GM18909 (cell line): ENCODE data around the gene MYOD1.
A peak's percentile ranks its signal among the peaks of the same experiment; 100 is the strongest.

Source experiments
- ATAC-seq: cut with Tn5 transposase; IDR thresholded peaks from one replicate; pipeline ENCODE4 v1.9.1; 2021; ENCODE audit warnings: mild to moderate bottlenecking; ENCODE audit not compliant: unreplicated experiment, poor library complexity

The MYOD1 gene

DNA sequence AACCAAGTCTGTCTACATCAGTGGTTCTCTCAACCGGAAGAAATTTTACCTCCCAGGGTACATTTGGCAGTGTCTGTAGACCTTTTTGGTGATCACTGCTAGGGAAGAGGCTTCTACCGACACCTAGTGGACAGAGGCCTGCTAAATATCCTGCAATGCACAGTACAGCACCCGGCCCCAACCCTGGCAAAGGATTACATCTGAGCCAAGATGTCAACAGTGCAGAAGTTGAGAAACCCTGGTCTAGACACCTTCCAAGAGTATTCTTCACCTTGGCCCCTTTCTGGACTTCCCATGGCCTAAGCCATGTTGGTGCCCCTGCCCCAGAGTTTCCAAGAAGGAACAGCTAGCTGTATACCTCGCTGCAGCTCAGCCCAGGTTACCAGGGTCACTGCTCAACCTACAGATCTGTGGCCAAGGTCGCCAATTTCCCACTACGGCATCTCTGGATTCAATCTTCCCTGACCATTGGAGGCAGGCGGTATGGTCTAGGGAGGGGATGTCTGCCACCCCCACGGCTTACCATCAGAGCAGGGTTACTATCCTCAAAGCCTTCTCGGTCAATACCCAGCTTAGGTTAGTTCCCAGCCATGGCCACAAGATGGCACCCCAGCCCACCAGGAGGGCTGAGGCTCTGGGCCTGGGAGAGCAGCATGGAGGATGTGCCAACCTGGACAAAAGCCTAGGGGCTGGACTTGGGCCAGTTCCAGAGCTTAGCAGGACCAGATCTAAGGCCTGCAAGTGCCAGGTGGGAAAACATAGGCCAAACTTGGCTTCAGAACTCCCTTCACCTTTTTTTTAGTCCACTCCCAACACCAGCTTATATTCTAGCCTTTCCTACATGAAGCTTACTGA lies 11.5 kb downstream of the MYOD1 start:
- peak; percentile 83 for ATAC-seq

DNA sequence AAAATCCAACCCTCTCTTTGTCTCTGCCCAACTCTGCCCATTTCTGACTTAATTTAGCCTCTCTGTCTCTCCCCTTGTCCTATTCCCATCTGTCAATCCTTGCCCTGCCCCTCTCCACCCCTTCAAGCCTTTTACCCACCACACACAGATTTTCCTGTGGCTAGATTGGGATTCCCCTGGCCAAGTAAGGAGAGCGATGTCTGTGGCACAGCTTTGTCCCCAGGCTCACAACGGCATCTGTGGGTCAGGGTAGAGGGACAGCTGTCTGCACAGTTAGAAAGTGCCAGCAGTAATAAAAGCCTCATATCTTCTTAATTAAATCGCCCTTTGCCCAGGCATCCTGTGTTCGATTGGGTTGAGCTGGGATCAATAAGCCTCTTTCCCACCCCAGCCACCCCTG lies 13.9 kb downstream of the MYOD1 start:
- no peak for ATAC-seq

- no peak for ATAC-seq
These were observed 15.1 kb downstream of the MYOD1 start, which contains the start of gene KCNC1 for GRCh38 chr11:17734418-17734911. Gene KCNC1, plus strand, starts transcription at chr11:17734781. Its CDS starts 1,222 bp downstream, at chr11:17736003.

DNA sequence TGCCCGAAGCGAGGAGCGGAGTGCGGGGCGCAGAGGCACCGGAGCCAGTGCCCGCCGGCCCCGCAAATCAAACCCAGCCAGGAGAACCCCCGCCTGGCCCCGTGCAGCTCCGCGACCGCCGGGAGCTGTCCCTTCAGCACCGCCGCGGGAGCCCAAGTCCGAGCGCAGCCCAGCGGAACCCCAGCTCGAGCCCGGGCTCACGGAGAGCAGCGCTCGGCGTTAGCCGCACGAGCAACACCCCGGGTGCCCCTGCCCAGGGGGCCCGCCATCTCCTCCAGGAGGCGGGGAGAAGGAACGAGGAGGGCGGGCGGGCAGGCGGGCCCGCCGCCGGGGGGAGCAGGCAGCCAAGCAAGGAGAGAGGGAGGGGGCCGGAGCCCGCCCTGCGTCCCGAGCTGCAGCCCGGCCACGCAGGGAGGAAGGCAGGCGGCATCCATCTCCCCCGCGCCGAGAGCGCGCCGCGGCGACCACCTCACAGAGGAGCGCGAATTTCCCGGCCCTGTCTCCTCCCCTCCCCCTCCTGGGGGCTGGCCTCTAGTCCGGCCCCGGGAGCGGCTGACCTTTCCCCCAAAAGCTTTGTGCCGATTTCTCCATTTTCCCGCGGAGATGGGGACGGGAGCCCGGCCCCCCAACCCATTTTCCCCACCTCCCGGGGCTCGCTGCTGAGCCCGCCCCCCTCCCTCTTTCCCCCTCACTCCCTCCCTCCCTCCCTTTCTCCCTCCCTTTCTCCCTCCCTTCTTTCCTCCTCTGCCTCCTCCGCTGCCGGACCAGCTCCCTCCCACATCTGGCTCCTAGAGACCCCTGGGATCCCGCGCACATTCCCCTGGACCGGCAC lies 15.8 kb downstream of the MYOD1 start:
- no peak for ATAC-seq

GRCh38 chr11:17735818-17736578 lies 16.6 kb downstream of the MYOD1 start:
- ATAC-seq = no peak

GRCh38 chr11:17736579-17736893 lies 17.2 kb downstream of the MYOD1 start:
- no peak for ATAC-seq

DNA sequence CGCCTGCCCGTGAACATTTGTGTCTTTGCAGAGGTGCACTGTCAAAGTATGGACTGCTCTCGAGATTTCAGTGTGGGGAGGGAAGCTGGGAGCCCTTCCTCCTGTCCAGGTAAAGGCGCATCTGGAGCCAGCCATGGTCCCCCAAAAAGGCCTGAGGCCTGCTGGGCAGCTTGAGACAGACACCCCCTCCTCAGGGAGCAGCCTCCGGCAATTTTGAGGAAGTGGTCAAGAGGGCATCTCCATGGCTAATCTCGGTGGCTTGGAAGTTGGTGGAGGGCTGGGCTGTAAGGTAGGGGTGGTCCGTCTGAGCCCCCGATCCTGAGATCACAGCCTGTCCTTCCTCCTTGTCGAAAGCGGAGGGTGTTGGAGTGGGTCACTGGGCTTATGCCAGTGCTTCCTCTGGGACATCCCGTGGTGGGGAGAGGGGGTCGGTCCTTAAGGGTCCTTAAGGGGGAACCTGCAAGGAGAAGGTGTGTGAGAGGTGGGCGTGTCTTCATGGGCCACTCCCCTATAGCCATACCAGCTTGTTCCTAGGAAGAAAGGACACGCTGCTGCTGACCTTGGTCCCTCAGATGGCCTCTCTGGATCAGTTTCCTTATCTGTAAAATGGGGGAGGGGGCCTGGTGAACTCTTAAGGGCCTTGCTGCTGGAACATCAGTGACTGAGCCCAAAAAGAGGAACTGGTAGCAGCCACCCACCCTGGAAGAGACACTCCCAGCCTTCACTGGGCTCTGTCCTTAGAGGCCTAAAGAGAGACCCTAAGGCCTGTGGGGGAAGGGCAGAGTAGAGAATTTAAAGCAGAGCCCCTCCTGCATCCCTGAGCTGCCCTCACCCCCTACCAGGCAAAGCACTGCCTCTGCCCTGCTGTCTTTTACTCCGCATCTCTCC lies 17.8 kb downstream of the MYOD1 start:
- no peak for ATAC-seq

DNA sequence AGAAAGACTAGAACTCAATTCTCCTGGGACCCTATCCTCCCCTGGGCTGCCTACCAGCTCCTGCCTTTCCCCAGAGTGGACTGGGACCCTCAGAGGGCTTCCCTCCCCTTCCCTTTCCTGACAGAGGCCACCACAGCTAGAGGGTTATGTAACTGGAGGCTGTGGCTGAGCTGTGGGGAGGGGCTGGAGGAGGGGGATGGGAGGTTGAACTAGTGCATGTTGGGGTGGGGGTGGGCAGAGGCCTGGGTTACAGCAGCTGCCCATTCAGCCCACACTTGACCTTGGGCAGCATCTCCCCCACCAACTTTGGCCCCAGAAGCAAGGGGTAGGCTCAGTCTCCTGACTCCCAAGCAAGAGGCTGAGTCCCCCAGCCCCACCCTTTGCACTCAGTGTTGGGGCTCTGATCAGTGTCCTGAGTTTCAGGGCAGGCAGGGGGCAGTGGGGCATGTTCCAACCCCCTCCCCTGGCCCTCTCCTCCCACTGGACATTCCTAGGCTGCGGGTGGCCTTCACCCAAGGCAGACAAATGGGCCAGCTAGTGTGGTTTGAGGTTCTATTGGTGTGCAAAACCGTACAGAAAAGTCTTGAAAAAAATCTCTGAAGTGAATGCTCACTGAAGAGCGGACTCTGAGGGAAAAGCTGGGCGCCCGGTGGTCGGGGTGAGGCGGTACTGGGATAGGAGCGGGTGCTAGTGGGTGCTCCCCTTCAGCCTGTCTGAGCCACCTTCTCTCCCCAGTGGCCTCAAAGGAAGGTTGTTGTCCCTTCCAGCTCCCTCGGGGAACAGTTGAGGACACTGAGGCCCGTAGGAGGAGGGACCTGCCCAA lies 19.0 kb downstream of the MYOD1 start:
- no peak for ATAC-seq

DNA sequence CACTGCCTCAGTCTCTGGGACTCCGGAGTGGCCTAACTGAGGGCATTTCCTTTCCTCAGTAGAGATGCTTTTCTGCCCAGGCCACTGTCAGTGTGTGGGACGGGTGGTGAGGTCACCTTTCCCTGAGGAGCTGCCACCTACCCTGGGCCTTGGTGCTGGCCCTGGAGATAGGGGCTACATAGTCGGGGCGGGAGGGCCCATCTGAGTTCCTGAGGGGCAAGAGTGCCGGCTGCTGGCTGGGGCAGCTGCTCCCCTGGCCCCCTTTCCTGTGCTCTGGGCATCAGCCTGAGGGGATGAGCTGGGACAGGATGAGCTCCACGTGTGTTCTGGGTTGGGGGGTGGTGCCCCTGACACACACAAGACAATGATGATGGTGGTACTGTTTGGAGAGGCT lies 20.6 kb downstream of the MYOD1 start:
- no peak for ATAC-seq

GRCh38 chr11:17740649-17741235 lies 21.4 kb downstream of the MYOD1 start:
- ATAC-seq = no peak

DNA sequence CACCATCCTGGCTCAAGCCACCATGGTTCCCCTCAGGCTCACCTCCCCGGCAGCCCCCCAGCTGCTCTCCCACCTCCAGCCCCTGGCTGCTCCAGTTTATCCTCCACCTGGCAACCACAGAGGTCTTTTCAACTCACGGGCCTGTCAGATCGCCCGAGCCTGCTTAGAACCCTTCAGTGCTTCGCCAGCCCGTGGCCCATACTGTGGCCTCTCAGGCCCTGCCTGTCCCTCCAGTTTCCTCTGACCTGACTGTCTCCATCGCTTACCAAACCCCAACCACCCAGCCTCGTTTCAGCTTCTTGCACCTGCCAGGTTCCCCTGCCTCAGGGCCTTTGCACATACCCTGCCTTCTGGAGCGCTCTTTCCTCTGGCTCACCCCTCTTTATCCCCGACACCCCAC lies 22.1 kb downstream of the MYOD1 start:
- no peak for ATAC-seq

DNA sequence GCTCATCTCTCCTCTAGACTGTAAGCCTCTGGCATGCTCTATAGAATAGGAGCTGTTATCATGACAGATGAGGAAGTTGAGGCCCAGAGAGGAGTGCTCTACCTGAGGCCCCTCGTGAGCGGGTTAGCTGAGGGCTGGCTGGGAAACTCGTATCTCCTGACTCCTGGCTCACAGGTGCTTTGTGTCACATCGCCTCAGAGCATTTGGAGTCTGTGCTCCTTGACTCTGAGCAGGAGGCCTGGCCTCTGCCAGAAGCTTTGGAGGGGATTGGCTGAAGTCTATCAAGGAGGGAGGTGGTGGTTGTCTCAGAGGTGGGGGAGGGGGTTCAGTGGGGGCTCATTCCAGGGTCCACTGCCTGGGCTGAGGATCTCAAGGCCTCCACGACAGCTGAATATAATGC lies 22.6 kb downstream of the MYOD1 start:
- ATAC-seq = no peak

GRCh38 chr11:17743026-17743807 lies 23.8 kb downstream of the MYOD1 start:
- ATAC-seq = no peak

- ATAC-seq = no peak
These were observed 24.4 kb downstream of the MYOD1 start for GRCh38 chr11:17743808-17744119.

DNA sequence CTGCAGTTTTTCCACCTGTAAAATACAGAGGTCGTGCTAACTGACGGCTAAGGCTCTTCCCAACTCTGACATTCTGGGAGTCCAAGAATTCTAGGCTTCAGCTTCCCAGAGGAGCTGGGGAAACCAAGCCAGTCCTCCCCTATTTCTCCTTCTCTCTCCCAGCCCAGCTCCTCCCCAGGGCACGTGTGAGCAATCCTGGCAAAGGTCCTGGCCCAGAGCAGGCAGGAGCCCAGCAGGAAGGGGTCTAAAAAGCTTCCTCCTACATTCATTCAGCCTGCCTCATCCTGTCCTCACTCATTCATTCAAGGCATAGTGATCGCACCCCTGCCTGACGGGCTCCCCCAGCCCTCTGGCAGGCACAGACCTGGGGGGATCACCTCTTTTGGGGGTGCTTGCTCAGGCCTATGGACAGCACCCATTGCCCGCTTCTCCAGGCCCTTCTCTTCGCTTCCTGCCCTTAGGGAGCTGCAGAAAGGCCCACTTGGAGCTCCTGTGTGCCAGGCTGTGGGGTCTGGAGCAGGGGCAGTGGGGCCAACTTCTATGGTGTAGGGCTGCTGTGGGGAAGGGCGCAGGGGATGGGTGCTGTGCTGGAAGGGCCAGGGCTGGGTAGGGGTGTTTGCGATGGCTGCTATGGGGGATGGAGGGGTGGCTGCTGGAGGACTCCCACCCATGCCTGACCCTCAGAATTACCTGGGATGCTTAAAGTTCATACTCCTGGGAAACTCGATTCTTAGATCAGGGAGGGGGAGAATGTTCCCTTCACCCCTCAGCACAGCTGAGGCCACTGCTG lies 25.0 kb downstream of the MYOD1 start:
- ATAC-seq = no peak

- ATAC-seq = no peak
These were observed 25.8 kb downstream of the MYOD1 start for GRCh38 chr11:17745023-17745772.
